Stimulated activated CD8-positive, alpha-beta memory T cell treated with anti-CD3 and anti-CD28 coated beads, Interleukin-7, amount 100 ng/mL, for 48 hours (primary cell): ENCODE data around the gene STAT6.
A peak's percentile ranks its signal among the peaks of the same experiment; 100 is the strongest.
"Not testable (repeated sequence)": the region's sequence is repeated elsewhere in the genome, so short reads cannot be mapped to it uniquely, and the experiment has no call there.

Experiments used
- DNase-seq, 2 donors: peaks; one replicate each; pipeline ENCODE4 v3.0.0-alpha.2; 2020; ENCODE audit warnings: low read depth in 1 of 2; ENCODE audit errors: extremely low read depth in 1 of 2

The STAT6 gene

DNA sequence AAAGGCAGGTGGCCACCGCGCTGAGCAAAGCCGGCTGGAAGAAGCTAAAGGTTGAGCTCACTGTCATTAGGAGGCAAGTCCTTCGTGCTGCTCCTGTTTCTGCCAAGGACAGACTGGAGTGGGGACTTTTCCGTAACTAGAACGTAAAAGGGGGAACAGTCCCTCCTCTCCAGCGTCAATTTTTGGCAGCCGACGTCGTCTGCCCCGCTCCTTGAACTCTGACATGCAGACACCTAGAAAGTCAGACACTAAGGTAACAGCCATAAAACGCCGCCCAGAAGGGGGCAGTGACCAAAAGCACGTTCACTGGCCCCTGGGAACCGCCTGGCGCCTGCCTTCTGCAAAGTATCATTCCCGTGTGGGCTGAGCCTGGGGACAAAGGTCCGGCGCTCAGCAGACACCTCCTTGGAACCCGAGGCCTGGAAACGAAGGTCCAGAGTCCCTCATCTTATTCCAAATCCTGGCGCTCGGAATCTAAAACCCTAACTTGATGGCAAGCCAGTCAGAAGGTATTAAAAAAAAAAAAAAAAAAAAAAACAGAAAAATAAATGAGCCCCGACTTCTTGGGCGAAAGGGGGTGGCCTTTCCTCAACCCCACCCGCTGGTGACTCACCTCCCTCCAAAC lies 16.1 kb upstream of the STAT6 start:
- DNase-seq = no peak

DNA sequence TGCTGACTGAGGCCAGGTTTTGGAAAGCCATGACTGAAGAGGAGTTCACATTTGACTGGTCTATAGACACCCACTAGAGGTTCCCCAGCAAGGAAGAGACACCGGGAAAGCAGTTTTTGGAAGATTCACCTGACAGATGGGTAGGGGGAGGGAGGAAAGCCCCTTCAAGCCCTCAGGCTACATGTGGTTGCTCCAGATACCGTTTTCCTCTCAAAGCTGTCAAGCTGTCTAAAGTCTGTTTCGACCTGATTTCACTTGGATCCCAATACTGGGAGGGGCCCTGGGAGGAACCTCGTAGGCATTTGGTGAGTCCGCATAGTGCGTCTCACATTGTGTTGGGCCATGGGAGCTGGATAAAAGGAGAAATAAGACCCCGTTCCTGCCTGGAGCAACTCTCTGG lies 15.4 kb upstream of the STAT6 start:
- no peak for DNase-seq

DNA sequence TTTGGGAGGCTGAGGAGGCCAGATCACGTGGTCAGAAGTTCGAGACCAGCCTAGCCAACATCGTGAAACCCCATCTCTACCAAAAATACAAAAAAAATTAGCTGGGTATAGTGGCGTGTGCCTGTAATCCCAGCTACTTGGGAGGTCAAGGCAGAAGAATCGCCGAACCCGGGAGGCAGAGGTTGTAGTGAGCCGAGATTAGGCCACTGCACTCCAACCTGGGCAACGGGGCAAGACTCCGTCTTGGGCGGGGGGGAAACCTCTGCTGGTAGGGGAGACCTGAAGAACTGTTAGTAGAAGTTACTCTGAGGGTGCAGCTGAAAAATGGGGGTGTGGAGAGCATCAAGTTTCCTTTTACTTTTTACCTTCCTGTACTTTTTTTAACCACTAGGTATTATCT lies 14.9 kb upstream of the STAT6 start:
- no peak for DNase-seq

DNA sequence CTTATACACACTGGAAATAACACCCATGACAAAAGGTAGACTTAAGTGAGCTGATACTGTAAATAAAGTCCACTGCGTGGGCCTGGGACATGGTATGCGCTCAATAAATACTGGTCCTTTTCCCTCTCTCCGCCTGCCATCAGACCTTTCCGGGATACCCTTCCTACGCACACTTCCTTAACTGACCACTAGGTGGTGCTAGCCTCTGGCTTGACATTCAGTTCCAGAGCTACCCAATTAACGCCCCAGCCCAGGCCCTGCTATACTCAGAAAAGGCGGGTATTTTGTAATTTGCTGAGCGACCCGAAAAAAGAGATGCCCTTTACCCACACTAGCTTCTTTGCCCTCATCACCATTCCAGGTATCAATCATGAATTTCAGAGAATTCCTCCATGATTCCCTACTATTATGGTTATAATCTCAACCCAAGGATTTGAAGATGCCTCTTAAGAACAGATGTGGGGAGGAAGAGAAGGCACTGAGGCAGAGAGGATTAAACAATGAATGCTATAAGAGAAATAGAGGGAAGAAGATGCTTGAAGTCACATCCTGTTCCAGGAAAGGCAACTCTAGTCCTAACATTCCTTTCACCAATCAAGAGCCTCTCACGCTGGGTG lies 13.2 kb upstream of the STAT6 start:
- peak in 1 of 2 donors; percentile 69 for DNase-seq

DNA sequence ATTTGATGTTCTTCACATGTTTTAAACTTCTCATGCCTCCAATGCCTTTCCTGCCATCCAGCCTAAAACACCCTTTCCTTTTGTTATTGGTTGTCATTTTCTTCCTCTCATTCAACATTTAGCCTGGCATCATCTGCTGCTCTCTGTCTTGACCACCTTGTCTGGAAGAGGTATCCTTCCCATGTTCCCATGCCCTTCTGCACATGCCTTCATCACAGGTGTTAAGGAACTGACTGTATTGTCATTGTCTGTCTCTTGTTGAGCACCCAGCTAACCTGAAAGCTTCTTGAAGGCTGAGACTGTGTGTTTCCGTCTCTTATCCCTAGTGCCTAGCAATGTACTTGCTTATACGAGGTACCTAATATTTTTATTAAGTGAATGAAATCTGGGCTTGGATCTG lies 12.7 kb upstream of the STAT6 start:
- no peak for DNase-seq

DNA sequence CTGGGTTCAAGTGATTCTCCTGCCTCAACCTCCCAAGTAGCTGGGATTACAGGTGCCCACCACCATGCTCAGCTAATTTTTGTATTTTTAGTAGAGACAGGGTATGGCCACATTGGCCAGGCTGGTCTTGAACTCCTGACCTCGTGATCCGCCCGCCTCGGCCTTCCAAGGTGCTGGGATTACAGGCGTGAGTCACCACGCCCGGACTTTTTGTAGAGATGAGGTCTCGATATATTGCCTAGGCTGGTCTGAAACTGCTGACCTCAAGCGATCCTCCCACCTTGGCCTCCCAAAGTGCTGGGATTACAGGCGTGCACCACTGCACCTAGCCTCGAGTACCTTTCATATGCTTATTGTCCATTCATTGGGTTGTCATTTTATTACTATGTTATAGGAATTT lies 9.6 kb upstream of the STAT6 start:
- not testable (repeated sequence) for DNase-seq

DNA sequence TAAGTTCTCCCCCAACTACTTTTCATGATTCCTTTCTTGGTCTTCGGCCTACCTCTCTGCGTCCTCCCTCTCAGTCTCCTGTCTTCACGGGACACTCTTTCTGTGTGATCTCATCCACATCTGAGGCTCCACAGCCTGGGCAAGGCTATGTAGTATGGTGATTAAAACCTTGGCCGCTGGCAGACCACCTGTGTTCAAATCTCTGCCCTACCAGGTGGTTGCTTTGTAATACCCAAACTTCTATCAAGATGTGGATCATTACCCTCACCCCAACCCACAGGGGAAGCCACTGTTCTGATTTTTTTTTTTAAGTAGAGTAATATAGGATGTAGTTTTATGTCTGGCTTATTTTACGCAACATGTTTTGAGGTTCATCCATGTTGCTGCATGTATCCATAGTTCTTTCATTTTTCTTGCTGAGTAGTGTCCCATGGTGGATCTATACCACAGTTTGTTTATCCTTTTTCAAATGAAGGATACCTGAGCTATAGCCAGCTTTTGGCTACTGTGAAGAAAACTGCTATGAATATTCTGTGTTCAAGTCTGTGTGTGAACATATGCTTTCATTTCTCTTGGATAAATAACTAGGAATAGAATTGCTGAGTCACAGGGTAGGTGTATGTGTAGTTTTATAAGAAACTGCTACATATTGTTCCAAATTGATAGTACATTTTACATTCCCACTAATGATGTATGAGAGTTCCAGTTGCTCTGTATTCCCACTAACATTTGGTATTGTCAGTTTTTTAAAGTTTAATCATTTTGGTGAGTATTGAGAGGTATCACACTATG lies 8.3 kb upstream of the STAT6 start:
- DNase-seq = no peak

DNA sequence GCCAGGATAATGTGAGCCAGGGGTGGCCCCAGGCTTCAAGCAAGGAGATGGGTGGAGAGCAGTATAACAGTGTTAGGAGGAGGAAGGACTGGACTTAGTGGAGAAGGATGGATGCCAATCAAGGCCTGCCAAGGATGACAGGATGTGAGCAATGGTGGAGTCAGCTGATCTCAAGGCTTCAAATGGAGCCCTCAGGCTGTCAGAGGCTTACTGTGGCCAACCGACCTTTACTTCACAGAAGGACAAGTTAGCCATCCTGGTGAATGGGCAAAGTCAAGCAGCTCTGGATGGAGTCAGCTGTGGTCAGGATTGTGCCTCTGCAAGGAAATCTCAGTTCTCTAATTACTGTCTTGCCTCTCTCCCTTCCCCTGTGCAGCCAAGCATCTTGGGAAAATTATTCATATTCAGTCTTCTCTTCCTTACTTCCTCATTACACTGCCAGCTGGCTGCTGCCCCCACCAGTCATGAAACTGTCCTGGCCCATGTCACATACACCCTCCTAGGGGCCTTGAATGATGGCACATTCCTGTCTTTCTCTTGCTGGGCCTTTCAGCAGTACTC lies 7.6 kb upstream of the STAT6 start:
- DNase-seq = no peak

DNA sequence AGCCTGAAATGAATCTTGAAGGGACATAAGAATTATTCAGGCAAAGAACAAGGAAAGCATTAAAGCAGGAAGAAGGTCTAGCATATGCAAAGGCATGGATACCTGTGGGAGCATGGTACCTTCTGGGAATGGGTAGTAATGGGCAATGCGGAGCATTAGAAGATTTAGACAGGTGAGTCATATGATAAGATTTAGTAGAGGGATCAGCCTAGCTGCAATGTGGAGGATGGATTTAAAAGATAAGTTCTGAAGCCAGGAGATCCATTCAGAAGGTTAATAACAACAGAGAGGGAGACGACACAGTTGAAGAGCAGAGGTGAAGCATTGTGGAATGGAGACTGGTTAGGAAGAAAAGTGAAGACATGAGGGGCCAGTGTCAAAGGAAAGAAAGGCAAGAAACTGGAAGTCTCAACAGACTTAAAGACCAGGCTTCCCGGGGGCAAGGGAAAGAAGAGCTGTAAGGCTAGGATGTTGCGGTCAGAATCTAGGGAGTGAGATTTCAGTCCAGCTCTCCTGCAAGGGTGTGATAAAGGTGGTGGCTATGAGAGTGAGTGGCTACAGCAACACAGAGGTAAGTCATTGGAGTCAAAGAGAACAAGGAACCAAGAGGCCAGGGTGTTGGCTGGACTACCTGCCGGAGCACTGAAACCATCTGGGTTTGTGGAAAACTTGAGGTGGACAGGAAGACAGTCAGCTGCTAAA lies 5.6 kb upstream of the STAT6 start:
- no peak for DNase-seq

DNA sequence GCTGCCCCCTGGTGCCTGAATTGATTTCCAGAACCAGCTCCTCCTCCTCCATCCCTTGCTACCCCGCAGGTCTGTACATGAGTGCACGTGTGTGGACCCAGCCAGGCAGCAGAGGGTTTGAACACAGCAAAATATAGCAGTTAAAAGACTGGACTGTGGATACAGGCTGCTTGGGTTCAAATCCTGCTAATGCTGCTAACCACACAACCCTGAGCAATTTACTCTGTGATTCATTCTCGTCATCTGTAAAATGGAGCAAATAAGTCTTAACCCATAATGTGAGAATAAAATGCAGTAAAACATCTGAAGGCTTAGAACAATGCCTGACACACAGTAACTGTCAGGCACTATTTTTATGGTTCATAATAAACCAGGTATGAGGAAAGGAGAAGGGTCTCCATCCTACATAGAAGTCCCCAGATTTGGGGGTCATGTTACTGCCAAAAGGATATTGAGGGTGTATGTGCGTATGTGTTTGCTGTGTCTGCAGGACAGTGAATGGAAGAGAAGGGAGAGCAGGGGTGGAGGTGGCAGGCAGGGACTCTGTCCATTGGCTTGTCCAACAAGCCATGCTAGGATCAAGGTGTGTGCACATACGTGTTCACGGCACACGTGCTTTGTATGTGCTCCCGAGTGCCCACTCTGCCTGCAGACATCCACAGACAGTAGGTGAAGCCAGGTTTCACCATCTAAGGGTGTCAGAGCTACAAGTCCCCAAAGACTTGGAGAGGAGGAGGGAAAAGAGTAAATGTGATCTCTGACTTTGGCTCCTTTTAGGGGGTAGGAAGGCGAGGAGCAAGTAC lies 1.5 kb upstream of the STAT6 start:
- DNase-seq = no peak

DNA sequence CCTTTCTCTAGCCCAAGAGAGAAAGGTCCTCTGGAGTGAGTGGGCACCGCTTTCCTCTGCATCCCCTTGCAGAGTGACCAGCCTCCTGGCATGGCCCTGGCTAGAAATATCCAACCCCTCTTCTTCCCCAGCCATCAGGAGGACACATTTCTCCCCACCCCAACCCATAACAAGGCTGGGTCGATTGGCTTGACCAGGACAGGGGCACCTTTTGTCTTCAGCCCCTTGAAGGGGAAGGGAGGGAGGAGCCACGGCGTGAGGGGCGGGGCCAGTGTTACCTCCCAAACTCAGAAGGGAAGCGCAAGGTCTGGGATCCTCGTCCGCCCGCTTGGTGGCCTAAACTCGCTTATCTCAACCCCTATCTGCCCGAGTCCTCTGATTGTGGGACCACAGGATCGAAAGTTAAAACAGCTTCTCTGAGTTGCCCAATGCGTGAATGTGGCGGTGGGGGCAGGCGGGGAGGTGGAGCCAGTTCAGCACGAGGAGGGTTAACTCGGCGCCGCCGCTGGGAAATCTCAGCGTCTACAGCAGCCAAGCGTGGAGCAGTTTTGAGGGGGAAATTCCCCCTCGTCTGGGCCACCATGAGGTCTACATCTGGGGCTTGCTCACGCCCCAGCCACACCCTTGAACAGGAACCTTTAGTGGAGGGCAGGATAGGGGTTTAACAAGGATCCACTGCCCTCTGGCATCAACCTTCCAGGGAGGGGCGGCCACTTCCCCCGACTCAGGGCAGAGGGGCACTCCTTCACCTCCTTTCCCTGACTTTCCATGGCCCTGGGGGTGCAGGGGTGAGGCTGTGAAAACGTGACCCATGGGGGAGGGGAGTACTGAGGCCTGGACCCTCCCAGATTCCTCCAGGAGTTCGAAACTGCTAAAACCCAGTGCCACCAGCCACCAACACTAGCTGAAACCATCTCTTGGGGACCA lies 795 bp downstream of the STAT6 start:
- peak; percentile 56 to 84 for DNase-seq

DNA sequence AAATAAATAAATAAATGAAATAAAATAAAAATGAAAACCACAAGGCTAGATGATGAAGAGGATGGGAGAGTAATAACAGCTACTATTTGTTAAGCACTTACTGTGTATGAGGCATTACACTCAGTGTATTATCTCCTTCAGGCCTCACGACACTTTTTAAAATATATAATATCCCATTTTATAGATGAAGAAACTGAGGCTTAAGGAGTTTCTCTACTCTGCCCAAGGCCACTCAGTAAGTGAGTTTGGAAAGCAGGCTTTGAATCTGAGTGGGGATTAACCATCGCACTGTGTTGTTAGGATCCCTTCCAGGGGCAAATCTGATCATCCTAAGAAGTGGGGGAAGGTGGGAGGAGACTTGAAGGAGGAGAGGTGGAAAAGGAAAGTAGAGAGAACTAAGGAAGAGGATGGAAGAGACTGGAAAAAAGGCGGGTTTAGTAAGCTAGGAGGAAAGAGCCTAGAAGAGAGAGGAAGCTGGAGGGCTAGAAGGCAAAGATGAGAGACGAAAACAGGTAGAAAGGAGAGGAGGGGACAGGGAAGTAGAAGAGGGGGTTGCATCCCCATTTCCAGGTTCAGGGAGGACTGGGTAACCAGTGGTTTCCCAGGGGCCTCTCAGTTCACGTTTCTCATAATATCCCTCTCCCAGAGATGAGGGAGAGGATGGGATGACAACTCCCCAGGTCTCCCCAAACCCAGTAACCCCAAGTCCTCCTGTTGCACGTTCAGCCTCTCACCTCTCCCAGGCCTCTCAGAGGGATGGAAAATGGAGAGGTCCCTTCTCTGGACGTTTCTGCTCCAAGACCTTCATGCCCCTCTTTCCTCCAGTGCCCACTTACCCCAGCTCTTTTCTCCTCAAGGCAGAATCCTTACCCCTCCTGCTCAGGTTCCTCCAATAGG lies 1.7 kb downstream of the STAT6 start:
- DNase-seq = no peak

DNA sequence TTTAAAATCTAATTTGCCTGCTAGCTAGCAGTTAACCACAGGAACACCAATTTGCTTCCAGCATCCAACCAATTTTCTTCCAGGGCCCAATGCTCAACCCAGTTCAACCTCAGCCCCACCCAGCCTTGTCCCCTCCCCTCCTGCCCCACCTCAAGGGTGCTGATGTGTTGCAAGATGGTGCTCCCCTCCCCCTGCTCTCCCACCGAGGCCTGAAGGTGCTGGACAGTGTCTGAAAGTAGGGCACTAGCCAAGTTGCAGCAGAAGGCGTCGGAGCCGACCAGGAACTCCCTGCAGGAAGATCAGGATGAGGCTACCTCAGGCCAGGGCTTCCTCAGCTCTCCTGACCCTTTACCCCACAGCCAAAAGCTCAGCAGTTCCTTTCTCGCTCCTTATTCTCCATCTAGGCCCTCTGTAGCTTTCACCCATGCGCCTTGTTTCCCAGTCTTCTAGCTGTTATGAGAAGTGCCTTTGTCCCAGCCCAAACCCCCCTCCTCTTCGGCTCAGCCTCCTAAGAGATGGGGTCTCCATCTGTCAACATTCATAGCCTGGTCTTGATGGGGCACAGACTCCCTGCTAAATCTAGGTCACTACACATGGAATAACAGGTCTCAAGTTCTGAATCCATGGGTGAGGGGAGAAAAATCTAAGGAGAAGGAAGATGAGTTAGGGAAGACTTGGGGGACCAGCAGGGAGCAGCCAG lies 3.6 kb downstream of the STAT6 start:
- DNase-seq = no peak

DNA sequence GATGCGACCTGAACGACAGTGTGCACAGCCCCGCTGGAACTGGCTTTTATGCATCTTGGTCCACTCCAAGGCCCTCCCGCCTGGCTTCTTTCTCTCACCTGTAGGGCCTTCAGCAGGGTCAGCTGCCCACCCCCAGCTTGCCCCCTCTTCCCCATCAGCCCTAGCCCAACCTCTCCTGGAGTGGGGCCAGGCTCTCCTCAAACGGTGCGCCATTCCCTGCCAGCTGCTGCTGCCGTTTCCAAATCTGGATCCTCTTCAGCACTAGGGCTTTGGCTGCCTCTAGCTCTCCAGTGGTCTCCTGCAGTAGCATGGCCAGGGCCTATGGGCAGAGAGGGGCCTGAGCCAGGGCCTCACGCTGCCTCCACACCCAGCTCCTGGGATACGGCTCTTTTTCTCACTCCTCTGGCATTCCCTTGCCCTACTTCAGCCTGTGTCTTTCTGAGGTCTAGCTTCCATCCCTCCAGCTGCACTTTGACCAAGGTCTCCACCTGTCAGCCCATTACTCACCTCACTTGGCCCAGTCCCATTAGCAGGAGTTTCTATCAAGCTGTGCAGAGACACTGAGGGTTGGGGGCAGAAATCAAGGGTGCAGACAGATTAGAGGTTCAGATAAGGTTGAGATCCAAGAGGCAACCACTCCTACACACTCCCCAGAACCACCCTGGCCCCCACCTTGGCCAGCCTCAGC lies 5.0 kb downstream of the STAT6 start:
- DNase-seq = no peak

DNA sequence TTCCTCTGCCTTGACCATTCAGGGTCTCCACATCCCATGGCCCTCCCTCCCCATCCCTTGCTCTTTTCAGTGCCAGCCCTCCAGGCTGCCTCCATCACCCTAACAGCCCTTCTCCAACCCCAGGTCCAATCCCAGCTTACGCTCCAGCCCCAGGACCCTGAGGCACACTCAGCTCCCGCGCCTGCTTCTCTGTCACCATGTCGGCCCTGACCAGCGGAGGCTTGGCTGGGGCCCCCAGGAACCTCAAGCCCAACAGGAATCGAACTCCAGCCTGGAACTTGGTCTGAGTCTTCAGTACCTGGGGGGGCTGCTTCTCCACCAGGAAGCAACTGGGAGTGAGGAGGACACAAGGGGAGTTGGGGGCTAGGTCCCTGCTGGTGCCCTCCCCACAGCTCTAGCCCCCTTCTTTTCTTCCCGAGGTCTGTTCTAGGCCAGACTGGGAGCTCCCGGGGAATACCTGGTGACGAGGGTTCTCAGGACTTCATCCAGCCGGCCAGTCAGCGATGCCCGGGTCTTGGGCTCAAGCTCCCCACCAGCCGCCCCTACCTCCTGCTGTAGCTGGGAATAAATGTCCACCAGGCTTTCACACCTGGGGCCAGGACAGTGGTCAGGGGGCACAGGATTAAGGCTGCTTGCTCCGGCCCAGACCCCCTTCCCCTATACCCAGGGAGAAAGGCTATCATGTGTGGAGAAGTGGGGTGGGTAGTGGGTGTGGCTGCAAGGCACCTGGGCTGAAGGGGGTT lies 6.0 kb downstream of the STAT6 start:
- DNase-seq = no peak

DNA sequence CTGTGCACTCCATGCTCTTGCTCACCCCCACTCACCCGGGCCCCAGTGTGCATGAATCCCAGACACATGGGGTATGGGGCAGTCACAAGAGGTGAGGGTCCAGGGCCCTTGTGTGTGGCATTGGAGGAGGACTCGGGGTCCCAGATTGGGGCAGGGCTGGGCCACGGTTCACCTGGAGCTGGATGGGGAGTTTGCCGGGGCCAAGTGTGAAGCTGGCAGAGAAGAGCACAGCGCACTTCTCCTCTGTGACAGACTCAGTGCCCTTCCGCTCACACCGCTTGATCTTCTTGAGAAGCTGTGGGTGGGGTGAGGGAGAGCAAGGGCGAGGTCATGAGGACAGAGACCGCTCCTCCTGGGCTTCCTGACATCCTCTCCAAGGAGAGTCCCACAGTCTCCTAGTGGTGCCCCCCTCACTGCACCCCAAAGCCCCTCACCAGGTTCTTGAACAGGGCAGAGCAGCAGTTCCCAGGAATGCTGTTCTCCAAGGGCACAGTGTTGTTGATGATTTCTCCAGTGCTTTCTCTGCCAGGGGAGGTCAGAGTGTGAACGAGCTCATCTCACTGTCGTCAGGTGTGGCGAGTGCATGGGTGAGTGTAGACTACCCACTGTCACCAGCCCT lies 6.8 kb downstream of the STAT6 start:
- DNase-seq = no peak
